Islet of Langerhans (tissue), 1 donor: Measurements from ENCODE around the gene ITGA8.
"Not testable (repeated sequence)": the region's sequence is repeated elsewhere in the genome, so short reads cannot be mapped to it uniquely, and the experiment has no call there.

Source experiments
- FAIRE-seq: peaks from one replicate; lab custom pipeline; 2011; peaks lifted over from hg19 to GRCh38; lab: Jason Lieb, UNC

ITGA8 gene

DNA sequence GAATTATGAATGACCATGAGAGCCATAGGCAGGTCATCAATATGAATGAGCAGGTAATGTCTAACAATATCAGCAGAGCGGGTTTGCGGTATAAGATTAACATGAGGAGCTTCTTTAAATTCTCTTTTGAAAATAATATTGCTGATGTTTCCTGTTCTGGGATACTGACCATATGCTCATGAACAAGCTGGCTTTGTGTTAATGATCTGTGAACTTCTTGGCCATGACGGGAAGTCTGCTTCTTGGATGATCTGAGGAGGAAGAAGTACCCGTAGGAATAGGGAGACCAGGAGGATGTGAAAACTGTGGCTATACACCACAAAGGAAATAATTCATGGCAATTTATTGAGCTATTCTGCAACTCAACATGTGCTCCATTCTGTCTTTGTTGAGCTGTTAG lies 38.6 kb downstream of the ITGA8 start:
- FAIRE-seq: no peak

DNA sequence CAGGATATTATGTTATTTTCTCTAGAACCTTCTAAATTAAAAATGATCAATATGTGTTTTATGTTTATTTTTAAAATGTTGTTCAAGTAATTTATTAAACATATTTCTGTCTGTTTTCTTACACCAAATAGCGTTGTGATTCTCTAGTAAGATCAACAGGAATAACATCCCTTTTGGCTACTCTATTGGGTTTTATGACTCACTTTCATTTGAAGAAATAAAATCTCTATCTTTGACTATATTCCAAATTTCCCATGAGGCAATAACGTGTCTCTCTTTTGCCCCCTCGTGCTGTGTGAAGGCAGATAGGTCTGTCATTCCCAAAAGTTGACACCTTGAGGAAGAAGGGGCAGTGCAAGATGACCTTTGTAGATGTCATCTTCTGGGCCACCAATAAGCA lies 40.9 kb downstream of the ITGA8 start:
- FAIRE-seq: no peak

- FAIRE-seq: no peak
Observed at GRCh38 chr10:15672469-15672868, 47.3 kb downstream of the ITGA8 start.

- FAIRE-seq: no peak
Observed at GRCh38 chr10:15670880-15671279, 48.8 kb downstream of the ITGA8 start.

DNA sequence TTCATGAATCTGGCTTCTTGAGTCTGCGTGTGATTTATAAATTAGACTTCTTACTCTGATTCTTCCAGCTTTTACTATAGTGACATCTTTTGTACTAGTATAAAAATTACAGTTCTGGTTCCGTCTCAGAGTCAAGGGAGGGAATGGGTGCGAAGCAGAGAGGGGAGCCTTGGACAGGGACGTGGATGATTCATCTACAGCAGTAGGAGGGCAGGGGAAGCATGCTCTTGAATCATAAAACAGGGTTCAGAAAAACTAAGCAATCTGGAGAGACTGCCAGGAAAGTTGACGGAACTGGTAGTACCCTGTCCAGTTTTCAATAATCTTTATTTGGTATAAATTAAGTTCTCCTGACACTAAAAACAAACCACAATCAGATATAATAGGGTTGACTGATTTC lies 58.1 kb downstream of the ITGA8 start:
- FAIRE-seq: no peak

- no peak for FAIRE-seq
Observed at GRCh38 chr10:15660990-15661389, 58.7 kb downstream of the ITGA8 start.

DNA sequence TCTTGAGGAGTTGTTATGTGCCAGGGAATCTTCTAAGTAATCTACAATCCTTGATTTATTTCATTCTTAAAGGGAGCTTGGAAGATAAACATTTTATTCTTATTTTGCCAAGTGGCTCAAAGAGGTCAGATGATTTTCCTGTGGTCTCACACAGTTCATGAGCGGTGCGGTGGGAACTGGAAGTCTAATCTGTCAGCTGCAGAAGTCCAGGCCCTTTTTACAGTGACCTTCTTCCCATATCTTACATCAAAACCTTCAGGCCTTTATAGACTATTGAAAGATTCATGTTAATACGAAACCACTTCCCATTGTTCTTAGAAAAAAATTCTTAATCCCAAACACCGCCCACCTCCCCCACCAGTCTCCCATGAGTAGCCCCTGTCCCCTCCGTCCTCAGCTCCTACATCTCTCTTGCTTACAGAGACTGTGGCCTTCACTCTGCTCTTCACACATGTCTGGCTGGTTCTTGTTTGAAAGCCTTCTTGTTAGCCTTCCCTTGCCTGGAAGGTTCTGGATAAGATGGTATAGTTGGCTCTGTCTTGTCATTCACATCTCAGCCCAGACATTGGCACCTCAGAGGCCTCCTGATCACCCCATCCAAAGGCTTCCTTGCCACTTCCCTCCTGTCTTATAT lies 61.5 kb downstream of the ITGA8 start:
- no peak for FAIRE-seq

- no peak for FAIRE-seq
Observed at GRCh38 chr10:15652757-15653156, 67.0 kb downstream of the ITGA8 start.

GRCh38 chr10:15652117-15652516 lies 67.6 kb downstream of the ITGA8 start:
- no peak for FAIRE-seq

- no peak for FAIRE-seq
Observed at GRCh38 chr10:15651175-15651574, 68.5 kb downstream of the ITGA8 start.

- FAIRE-seq: no peak
Observed at GRCh38 chr10:15642095-15642494, 77.6 kb downstream of the ITGA8 start.

DNA sequence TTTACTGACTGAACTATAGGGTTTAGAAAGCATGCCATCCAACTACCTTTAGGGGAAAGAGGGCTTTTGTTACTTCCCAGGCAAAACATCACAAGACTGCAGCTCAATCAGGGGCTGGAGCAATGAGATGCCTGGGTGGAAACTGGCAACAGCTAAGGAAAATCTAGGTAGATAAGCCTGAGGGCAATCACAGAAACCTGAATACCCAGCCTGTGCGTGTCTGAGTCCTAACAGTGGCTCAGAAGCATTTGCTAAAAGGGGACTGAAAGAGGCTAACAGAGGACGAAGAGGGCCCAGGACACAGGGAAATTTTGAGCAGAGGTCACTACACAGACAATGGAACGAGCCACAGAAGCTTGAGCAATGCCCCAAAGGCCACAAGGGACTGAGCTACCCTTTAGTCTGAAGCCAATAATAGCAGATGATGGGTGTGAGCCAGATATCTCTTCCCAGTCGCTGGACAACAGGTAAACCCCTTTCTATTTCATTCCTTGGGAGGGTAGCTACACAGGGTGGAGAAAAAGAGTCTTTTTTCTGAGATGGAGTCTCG lies 79.1 kb downstream of the ITGA8 start:
- no peak for FAIRE-seq

- no peak for FAIRE-seq
Observed at GRCh38 chr10:15636446-15636845, 83.3 kb downstream of the ITGA8 start.

DNA sequence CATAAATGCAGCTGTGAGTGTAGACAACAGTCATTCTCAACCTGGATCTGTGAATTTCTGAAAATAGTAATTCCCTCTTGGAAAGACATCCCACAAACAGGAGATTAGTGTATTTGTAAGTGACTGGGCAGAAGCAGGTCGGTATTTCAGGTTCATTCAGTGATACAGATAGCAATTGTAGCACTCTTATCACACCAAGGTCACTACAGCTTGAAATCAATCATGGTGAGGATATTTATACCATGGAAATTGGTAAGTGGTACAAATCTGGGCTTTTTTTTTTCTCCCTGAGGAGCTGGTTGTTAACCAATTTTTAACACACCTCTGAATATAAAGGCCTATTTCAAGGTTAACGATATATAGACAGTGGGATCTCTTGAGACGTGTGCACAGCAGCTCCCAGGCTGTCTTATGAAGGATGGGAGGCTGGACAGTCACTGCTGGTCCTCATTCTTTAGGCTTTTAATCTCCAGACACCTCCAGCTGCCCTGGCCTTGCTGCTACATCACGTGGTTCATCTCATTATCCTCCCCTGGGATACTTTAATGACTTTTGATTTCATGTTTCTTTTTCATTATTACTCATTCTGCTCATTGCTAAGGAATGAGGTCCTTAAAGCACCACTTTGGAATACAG lies 87.1 kb downstream of the ITGA8 start:
- FAIRE-seq: no peak

- FAIRE-seq: not testable (repeated sequence)
Observed at GRCh38 chr10:15631205-15631604, 88.5 kb downstream of the ITGA8 start.

DNA sequence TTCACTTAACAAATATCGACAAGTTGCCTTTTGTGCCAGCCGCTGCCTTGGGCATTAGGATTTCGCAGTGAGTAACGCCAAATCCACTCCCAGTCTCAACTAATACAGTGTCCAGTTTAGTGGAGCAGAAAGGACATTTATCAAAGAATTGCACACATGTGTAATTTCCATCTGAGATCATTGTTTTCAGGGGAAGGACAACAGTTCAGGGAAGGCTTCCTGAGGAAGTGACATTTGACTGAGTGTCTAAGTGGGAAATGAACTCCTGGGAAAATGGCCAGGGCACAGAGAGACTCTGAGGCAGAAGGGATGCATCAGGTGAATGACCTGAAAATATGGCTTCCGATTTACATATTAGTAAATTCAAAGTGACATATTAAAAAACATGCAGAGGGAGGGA lies 89.4 kb downstream of the ITGA8 start:
- FAIRE-seq: no peak

DNA sequence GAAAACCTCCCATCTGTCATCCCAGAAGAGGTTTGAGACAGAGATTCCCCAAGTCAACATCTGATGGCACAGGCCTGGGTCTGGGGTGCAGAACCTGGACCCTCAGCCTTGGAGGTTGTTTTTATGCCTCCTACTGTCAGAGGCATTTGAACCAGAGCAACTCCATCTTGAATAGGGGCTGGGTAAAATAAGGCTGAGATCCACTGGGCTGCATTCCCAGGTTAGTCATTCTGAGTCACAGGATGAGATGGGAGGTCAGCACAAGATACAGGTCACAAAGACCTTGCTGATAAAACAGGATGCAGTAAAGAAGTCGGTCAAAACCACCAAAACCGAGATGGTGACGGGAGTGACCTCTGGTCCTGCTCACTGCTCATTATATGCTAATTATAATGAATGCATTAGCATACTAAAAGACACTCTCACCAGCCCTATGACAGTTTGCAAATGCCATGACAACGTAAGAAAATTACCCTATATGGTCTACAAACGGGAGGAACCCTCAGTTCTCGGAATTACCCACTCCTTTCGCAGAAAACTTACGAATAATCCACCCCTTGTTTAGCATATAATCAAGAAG lies 92.0 kb downstream of the ITGA8 start:
- FAIRE-seq: no peak

DNA sequence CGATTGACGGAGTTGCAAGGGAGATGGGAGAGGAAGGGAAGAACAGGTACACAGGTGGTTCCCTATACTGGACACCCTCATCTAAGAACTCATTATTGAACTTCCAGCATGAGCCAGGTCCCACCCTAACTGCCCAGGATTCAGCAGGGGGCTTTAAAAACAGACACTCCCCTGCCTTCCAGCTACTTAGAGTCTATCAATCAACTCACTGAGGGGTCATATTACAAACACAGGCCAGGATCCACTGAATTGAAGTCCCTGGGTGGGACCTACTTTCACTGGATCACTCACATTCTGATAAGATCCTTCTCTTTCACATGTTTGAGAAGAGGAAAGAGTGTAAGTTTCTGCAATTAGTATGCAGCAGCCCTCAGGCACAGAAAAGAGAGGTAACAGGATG lies 92.8 kb downstream of the ITGA8 start:
- no peak for FAIRE-seq

GRCh38 chr10:15625261-15625660 lies 94.5 kb downstream of the ITGA8 start:
- FAIRE-seq: no peak

- no peak for FAIRE-seq
Observed at GRCh38 chr10:15624401-15625196, 95.1 kb downstream of the ITGA8 start.

DNA sequence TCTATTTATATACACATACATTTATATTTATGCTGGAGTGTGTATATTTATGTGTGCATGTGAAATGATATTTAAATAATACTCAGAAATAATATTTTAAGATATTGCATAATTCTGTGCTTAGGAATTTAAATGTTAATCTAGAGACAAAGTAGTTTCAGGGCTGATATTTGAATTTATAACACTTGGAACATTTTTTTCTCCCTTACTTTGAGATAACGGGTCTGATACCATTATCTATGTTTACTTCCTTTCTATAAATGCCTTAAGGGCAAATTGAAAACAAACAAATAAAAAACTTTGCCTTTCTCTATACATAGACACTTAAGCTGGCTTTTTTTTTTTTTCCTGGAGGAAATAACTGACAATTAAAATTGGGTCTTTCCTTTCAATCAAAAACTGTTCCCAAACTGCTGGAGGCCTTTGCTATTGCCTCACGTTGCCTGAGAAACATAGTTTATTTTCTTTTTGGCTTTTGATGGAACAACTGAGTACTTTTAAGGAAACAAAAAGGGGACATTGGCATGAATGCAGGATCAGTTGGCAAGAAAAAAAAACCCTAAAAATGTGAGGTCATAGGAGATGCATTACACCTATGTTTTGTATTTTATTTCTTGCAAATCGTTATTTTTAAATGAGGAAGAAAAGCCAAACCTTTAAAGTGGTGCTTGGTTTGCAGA lies 98.7 kb downstream of the ITGA8 start:
- FAIRE-seq: no peak

- FAIRE-seq: no peak
Observed at GRCh38 chr10:15620337-15620736, 99.4 kb downstream of the ITGA8 start.
